Memory B cell (primary cell): Measurements from ENCODE around the gene HOXB1.
"Not testable (repeated sequence)": the region's sequence is repeated elsewhere in the genome, so short reads cannot be mapped to it uniquely, and the experiment has no call there.

Experiments
- ATAC-seq: fragments of 150-1000 bp; cut with Tn5 transposase; 2 replicates; pipeline ENCODE4 v1.10.0; 2021; ENCODE audit warnings: low read depth, mild to moderate bottlenecking, moderate library complexity
- DNase-seq, 2 donors: peaks; one replicate each; pipeline ENCODE4 v3.0.0; 2022; ENCODE audit warnings: low spot score in 2 of 2
- H3K27ac Mint-ChIP-seq: one replicate; pipeline ENCODE4 v1.8.0; 2022; ENCODE audit warnings: mild to moderate bottlenecking, moderate library complexity, mixed read lengths
- H3K27me3 Mint-ChIP-seq: one replicate; pipeline ENCODE4 v1.8.0; 2022; ENCODE audit warnings: mixed read lengths
- H3K36me3 Mint-ChIP-seq: one replicate; pipeline ENCODE4 v1.8.0; 2022; ENCODE audit warnings: mild to moderate bottlenecking, mixed read lengths
- H3K4me1 Mint-ChIP-seq: one replicate; pipeline ENCODE4 v1.8.0; 2022; ENCODE audit warnings: mixed read lengths
- H3K4me3 Mint-ChIP-seq: one replicate; pipeline ENCODE4 v1.8.0; 2022; ENCODE audit warnings: mild to moderate bottlenecking, moderate library complexity, mixed read lengths
- H3K9me3 Mint-ChIP-seq: one replicate; pipeline ENCODE4 v1.8.0; 2022; ENCODE audit warnings: mixed read lengths

Gene HOXB1

GRCh38 chr17:48486557-48486956 is 44.3 kb downstream of the HOXB1 start:
- ATAC-seq (no peak), DNase-seq (no peak)
- H3K27ac Mint-ChIP-seq, result no peak overlapping the region
- H3K9me3 Mint-ChIP-seq, result no peaks in the 10 kb centered on the region
- peaks cover 12% of the 10 kb centered on the region for H3K27me3 Mint-ChIP-seq
- no peaks in the 10 kb centered on the region for H3K36me3 Mint-ChIP-seq
- no peaks in the 10 kb centered on the region for H3K4me1 Mint-ChIP-seq
- no peak overlapping the region for H3K4me3 Mint-ChIP-seq

- no peak for ATAC-seq
- no peak for DNase-seq
- Mint-ChIP-seq H3K4me1 (no peaks in the 10 kb centered on the region), H3K9me3 (no peaks in the 10 kb centered on the region), H3K27me3 (peaks cover 9% of the 10 kb centered on the region), H3K4me3 (no peak overlapping the region), H3K27ac (no peak overlapping the region), H3K36me3 (no peaks in the 10 kb centered on the region)
Observed at GRCh38 chr17:48484850-48485249, 46.0 kb downstream of the HOXB1 start.

DNA sequence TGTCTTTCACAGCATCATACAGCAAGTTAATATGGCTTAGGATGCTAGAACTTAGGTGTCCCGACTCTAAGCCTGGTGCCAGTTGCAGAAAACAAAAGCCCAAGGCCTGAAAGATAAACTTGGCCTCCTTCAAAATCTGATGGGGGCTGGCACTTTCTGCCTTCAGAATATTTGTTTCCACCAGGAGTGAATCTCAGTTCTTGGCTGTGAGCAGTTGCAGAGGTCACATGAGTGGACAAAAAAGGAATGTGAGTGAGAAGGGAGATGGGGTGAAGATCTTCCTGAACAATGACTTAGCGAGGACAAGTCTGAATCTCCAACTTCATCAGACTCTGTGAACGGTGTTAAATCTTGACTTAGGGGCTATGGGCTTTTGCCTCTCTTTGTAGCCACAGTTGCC is 46.6 kb downstream of the HOXB1 start:
- Mint-ChIP-seq H3K36me3 (no peaks in the 10 kb centered on the region), H3K9me3 (no peaks in the 10 kb centered on the region), H3K27me3 (peaks cover 8% of the 10 kb centered on the region), H3K27ac (no peak overlapping the region), H3K4me3 (no peak overlapping the region), H3K4me1 (no peaks in the 10 kb centered on the region)
- DNase-seq, result no peak
- no peak for ATAC-seq

DNA sequence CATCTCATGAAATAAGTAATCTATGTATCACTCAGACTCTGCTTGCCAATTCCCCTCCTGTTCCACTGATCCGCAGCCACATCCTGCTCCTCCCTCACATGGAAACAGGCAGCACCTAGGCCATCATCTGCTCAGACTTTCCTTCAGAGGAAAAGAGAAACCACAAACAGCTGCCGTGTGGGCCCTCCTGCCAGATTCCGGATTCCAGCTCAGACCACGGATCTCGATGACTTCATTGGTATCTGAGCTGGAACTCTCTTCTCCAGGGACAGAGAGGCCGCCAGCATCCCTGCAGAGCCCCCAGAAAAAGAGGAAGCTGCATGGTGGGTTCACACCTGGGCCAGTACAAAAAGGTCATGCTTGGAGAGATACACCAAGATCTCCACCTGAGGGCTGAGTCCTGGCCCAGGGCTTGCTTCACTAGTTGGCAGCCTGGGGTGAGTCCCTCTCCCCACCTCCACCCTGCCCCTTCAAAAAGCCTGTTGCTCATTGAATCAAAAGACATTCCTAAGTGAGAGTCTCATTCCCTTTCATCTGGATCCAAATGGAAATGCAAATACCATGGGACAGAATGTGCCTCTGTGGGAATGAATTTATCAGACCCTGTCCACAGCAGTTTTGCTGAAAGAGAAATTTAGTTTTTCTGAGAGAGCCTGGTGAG is 47.2 kb downstream of the HOXB1 start:
- Mint-ChIP-seq H3K4me1 (peaks cover 2% of the 10 kb centered on the region), H3K9me3 (no peaks in the 10 kb centered on the region), H3K4me3 (no peak overlapping the region), H3K27ac (no peak overlapping the region), H3K27me3 (peaks cover 4% of the 10 kb centered on the region), H3K36me3 (no peaks in the 10 kb centered on the region)
- ATAC-seq, result peak; percentile 90
- no peak for DNase-seq

- no peak overlapping the region for H3K4me3 Mint-ChIP-seq
- DNase-seq (no peak), ATAC-seq (no peak)
- H3K36me3 Mint-ChIP-seq, result no peaks in the 10 kb centered on the region
- peaks cover 4% of the 10 kb centered on the region for H3K27me3 Mint-ChIP-seq
- H3K9me3 Mint-ChIP-seq, result no peaks in the 10 kb centered on the region
- H3K27ac Mint-ChIP-seq, result no peak overlapping the region
- peaks cover 8% of the 10 kb centered on the region for H3K4me1 Mint-ChIP-seq
Observed at GRCh38 chr17:48483004-48483403, 47.8 kb downstream of the HOXB1 start.

DNA sequence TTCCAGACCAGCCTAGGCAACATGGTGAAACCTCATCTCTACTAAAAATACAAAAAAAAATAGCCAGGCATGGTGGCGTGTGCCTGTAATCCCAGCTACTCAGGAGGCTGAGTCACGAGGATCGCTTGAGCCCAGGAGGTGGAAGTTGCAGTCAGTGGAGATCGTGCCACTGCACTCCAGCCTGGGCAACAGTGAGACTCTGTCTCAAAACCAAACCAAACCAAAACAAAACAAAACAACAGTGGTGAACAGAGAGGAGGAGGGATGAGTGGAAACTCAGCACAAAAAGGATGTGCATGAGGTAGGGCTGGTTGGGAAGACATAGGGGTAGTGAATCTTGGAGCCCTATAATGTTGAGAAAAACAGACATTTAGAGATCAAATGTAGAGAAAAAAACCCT is 48.5 kb downstream of the HOXB1 start:
- not testable (repeated sequence) for ATAC-seq, H3K4me1 Mint-ChIP-seq, H3K27me3 Mint-ChIP-seq, DNase-seq, H3K9me3 Mint-ChIP-seq, H3K4me3 Mint-ChIP-seq, H3K27ac Mint-ChIP-seq, H3K36me3 Mint-ChIP-seq

- Mint-ChIP-seq H3K27ac (no peak overlapping the region), H3K4me3 (no peak overlapping the region), H3K4me1 (peaks cover 8% of the 10 kb centered on the region), H3K9me3 (no peaks in the 10 kb centered on the region), H3K27me3 (no peaks in the 10 kb centered on the region), H3K36me3 (no peaks in the 10 kb centered on the region)
- ATAC-seq (no peak), DNase-seq (no peak)
Observed at GRCh38 chr17:48479014-48479402, 51.8 kb downstream of the HOXB1 start.
